Keratinocyte (primary cell): Measurements from ENCODE around the gene ITGA7.

Experiments used
- CTCF ChIP-seq, 3 experiments: IDR thresholded peaks in 1 of 3; conservative IDR thresholded peaks in 1 of 3; optimal IDR thresholded peaks in 1 of 3; 2 replicates in 2 of 3; 3 replicates in 1 of 3; pipeline versions ENCODE3 to v1.5.1; 2011; ENCODE audit warnings: low read length in 3 of 3, mild to moderate bottlenecking in 3 of 3, moderate library complexity in 2 of 3, control low read depth in 1 of 3, inconsistent platforms in 1 of 3; ENCODE audit not compliant: insufficient read depth in 2 of 3; ENCODE audit errors: extremely low read depth in 1 of 3
- EZH2 ChIP-seq: IDR thresholded peaks from one replicate; pipeline ENCODE4 v1.6.1; 2012; ENCODE audit warnings: inconsistent platforms, mild to moderate bottlenecking, low read length, moderate library complexity

GRCh38 chr12:55706568-55707218 is 1.0 kb downstream of the ITGA7 start:
- TF ChIP-seq CTCF (optimal IDR thresholded peaks at IDR 0.05 in 1 of 3, IDR thresholded peaks at IDR 0.05 in 1 of 3, conservative IDR thresholded peaks at IDR 0.05 in 1 of 3; ENCODE audit: extremely low read depth in 1 of 3, insufficient read depth in 2 of 3, low read length in 3 of 3) (no peak), EZH2 (no peak)
